Mucosa of descending colon (tissue), 3 donors: ENCODE measurements around the gene RTEL1. TPM values are rescaled to one million over a fixed set of nuclear protein-coding genes. Genes with fewer than 3 reads are reported as not detected.

Experiments
- ATAC-seq: fragments of 200-7000 bp; cut with Tn5 transposase; one replicate; pipeline ENCODE4 v1.9.1; 2020; ENCODE audit warnings: mild to moderate bottlenecking, moderate library complexity
- DNase-seq, 3 donors: peaks; one replicate each; pipeline ENCODE4 v3.0.0-alpha.2; 2020
- H3K36me3 ChIP-seq: fragments of 200-600 bp; one replicate; pipeline ENCODE4 v1.8.0; 2021; ENCODE audit warnings: low read depth, mild to moderate bottlenecking
- H3K4me1 ChIP-seq: fragments of 200-600 bp; one replicate; pipeline ENCODE4 v1.8.0; 2021; ENCODE audit warnings: low read depth, mild to moderate bottlenecking
- H3K4me3 ChIP-seq: fragments of 200-600 bp; one replicate; pipeline ENCODE4 v1.8.0; 2021; ENCODE audit warnings: mild to moderate bottlenecking
- H3K9me3 ChIP-seq: fragments of 200-600 bp; one replicate; pipeline ENCODE4 v1.8.0; 2021; ENCODE audit warnings: mild to moderate bottlenecking
- CTCF ChIP-seq: fragments of 200-600 bp; IDR thresholded peaks from one replicate; pipeline ENCODE4 v1.8.0; 2022; ENCODE audit warnings: antibody characterized with exemption, mild to moderate bottlenecking
- intact Hi-C, 2 donors: fragments of 100-400 bp; cut with DNase I in 1 of 2; cut with micrococcal nuclease in 1 of 2; formaldehyde crosslinking; loops; one replicate each; pipeline versions ENCODE4 v1.11.0 to v1.11.1; 2022; cut with DNase I, micrococcal nuclease
- total RNA-seq, 3 donors: library from RNA; stranded (reverse); fragmentation: NEBNext Ultra II Directional in 2 of 3; extraction: Animal tissue kit (Norgen Biotek cat#: 25700) in 2 of 3; gene quantifications; one replicate each; pipeline versions ENCODE4 v1.2.1 to v1.2.4, GENCODE V29; 2021 to 2023
- donor health status: DM: no; HTN: no; CAD: no; lungs with moderate emphysema.
- donor health status: DM: no; HTN: no; CAD: no.
- donor health status: DM: no; HTN: yes; CAD: no.

RTEL1 gene
- total RNA-seq, 3 donors from 2014 or later = 23.5 to 42.8 (median 34.2) TPM

DNA sequence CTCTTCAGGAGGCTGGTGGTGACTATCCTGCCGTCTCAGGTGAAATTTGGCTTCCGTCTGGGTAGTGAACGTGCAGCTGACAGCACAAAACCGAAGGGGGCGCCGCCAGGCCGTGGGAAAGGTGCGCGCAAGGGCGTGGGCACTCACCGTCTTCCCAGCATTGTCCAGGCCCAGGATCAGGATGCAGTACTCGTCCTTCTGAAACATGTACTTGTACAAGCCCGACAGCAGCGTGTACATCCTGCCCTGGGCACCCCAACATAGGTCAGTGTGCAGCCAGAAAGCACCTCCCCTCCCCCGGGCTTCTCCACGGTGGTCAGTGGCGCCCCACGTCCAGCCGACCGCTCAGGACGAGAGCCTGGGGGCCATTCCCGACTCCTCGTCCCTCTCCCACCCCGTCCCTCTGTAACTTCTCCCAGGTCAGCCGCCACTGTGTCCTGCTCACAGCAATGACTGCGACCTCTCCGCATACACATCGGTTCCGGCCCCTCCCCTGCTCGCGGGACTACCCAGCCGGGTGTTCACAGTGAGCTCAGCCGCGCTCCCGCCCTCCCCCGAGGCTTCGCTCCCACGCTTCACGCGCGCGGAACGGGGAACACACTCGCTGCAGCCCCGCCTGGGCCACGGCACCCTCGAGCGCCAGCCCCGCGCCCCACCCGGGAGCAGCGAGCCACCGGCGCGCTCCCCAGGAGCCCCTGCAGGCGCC, 48.9 kb downstream of the RTEL1 start:
- no peaks in the 10 kb centered on the region for H3K36me3 ChIP-seq
- peak; percentile 63 for ATAC-seq
- peak; percentile 68 to 81 (median 77) for DNase-seq
- H3K9me3 ChIP-seq = no peaks in the 10 kb centered on the region
- intact Hi-C loops = no loop called here
- peak overlapping the region; percentile 87 for H3K4me3 ChIP-seq
- peaks cover 18% of the 10 kb centered on the region for H3K4me1 ChIP-seq
- no peak for TF ChIP-seq CTCF

DNA sequence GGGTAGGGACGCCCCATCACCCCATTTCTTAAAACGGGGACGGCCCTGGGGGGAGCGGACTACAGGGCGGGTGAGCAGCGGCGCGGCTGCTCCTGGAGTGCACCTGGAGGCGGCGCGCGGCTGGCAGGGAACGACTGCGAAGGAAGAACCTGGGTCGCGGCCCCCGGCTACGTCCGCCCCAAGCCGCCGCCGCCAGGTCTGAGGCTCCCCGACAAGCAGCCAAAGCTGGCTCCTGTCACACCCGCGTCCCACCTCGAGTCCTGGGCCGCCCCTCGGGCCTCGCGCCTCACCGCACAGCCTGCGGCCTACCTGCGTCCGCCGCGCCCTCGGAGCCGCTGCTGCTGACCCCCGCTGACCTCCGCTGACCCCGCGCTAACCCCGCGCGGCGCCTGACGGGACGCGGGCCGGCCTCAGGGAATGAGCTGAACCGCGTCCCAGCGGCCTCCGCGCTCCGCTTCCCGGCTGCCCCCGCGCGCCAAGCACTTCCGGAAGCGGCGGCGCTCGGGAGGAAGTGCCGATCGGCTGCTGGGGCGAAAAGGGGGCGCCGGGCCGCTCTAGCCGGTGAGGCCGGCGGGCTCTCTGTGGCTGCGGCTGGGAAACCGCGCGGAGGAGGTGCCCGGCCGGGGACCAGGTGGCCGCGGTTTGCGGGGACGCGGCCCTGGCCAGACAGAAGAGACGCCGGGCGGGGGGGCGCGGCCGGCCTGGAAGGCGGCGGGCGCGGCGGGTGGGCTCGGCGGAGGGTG, 49.6 kb downstream of the RTEL1 start, which contains the start of the genes ARFRP1 and ZGPAT:
TSS of gene ARFRP1 (minus strand) at position 419 of the 743 bp plus-strand sequence. CDS start 885 bp downstream, outside the sequence.
TSS of gene ZGPAT (plus strand) at position 482 of the 743 bp plus-strand sequence. CDS start 542 bp downstream, outside the sequence.
- Histone ChIP-seq H3K4me1 (peaks cover 18% of the 10 kb centered on the region), H3K4me3 (peak within 1 kb of the TSS; percentile 87), H3K9me3 (no peaks in the 10 kb centered on the region), H3K36me3 (no peaks in the 10 kb centered on the region)
- no peak for TF ChIP-seq CTCF
- intact Hi-C loops = no loop called here
- peak; percentile 92 to 95 (median 94) for DNase-seq
- ATAC-seq = peak; percentile 94

- intact Hi-C loops = no loop called here
- peaks cover 18% of the 10 kb centered on the region for H3K4me1 ChIP-seq
- ATAC-seq (peak; percentile 2), DNase-seq (peak in 2 of 3 donors; percentile 46 to 64)
- no peaks in the 10 kb centered on the region for H3K9me3 ChIP-seq
- TF ChIP-seq CTCF = no peak
- peak overlapping the region; percentile 87 for H3K4me3 ChIP-seq
- H3K36me3 ChIP-seq = no peaks in the 10 kb centered on the region
These were observed 50.4 kb downstream of the RTEL1 start for GRCh38 chr20:63708301-63709148.

DNA sequence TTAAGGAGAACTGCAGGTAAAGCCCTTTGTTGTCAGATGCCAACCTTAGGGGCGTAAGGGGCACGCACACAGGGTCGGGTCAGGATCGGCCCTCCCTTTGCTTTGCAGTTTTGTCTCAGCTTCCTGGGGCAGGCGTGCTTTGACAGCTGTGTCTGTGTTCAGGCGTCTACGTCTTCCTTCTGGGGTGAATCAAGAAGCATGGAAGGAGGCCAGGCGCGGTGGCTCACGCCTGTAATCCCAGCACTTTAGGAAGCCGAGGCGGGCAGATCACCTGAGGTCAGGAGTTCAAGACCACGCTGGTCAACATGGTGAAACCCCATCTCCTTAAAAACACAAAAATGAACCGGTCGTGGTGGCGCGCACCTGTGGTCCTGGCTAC, 51.0 kb downstream of the RTEL1 start:
- no peak for TF ChIP-seq CTCF
- DNase-seq (peak in 1 of 3 donors; percentile 47), ATAC-seq (no peak)
- Histone ChIP-seq H3K36me3 (no peaks in the 10 kb centered on the region), H3K9me3 (no peaks in the 10 kb centered on the region), H3K4me1 (peaks cover 18% of the 10 kb centered on the region), H3K4me3 (no peak overlapping the region)
- intact Hi-C loops = no loop called here

DNA sequence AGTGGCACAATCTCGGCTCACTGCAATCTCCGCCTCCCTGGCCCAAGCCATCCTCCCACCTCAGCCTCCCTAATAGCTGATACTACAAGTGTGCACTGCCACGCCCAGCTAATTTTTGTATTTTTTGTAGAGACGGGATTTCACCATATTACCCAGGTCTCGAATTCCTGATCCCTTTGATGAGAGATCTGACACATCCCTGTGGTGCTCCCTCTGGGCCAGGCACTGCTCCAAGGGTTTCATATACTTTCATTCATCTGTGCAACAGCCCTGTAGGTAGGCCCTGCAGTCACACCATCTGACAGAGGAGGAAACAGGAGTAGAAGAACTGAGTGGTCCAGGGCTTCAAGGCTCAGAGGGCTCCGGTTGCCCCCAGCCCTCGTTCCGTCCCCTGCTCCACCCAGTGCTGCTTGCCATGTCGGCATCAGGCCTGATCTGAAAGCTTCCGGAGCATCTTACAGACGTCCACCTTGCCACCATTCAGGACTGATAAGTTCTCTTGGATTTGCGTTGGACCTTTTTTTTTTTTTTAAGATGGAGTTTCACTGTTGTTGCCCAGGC, 53.1 kb downstream of the RTEL1 start:
- ATAC-seq = no peak
- intact Hi-C loops = no loop called here
- H3K9me3 ChIP-seq = peaks cover 7% of the 10 kb centered on the region
- H3K4me3 ChIP-seq = no peak overlapping the region
- TF ChIP-seq CTCF = no peak
- no peaks in the 10 kb centered on the region for H3K36me3 ChIP-seq
- DNase-seq = peak in 1 of 3 donors; percentile 26
- peaks cover 14% of the 10 kb centered on the region for H3K4me1 ChIP-seq
